Pulmonary artery endothelial cell (primary cell): Measurements from ENCODE around the gene PPP1R1B. TPM values are rescaled to one million over a fixed set of nuclear protein-coding genes. Genes with fewer than 3 reads are reported as not detected.
A peak's percentile ranks its signal among the peaks of the same experiment; 100 is the strongest.

Experiments used
- DNase-seq: peaks from one replicate; pipeline ENCODE4 v3.0.0-alpha.2; 2011; ENCODE audit warnings: low read depth, low spot score
- total RNA-seq: library from RNA; depleted of rRNA; stranded (reverse); fragments of >200 nt; gene quantifications from 2 replicates; pipeline ENCODE4 v1.2.3, GENCODE V29; 2014

Gene PPP1R1B
- total RNA-seq, 1 donor from 2014 or later: not detected

GRCh38 chr17:39632153-39632941 is 5.6 kb downstream of the PPP1R1B start:
- DNase-seq: no peak

- no peak for DNase-seq
Measured at GRCh38 chr17:39633570-39634183, 6.9 kb downstream of the PPP1R1B start.

- DNase-seq: no peak
Measured at GRCh38 chr17:39634384-39634871, 7.7 kb downstream of the PPP1R1B start.

GRCh38 chr17:39635614-39636176 is 8.9 kb downstream of the PPP1R1B start:
- DNase-seq: no peak

GRCh38 chr17:39636587-39636926 is 9.8 kb downstream of the PPP1R1B start:
- DNase-seq: no peak

GRCh38 chr17:39636927-39637736 is 10.4 kb downstream of the PPP1R1B start, which contains the start of gene STARD3:
TSS of gene STARD3 (plus strand) at chr17:39637144. CDS start at chr17:39653532, 16,388 bp downstream.
- peak; percentile 46 for DNase-seq

GRCh38 chr17:39638317-39638716 is 11.6 kb downstream of the PPP1R1B start:
- no peak for DNase-seq

GRCh38 chr17:39639043-39639442 is 12.3 kb downstream of the PPP1R1B start:
- DNase-seq: no peak

GRCh38 chr17:39639566-39640458 is 13.1 kb downstream of the PPP1R1B start:
- no peak for DNase-seq

- no peak for DNase-seq
Measured at GRCh38 chr17:39640591-39641031, 13.9 kb downstream of the PPP1R1B start.

GRCh38 chr17:39641097-39641496 is 14.3 kb downstream of the PPP1R1B start:
- no peak for DNase-seq

- no peak for DNase-seq
Measured at GRCh38 chr17:39641883-39642282, 15.1 kb downstream of the PPP1R1B start.

- no peak for DNase-seq
Measured at GRCh38 chr17:39642291-39643074, 15.7 kb downstream of the PPP1R1B start.

GRCh38 chr17:39643271-39643670 is 16.5 kb downstream of the PPP1R1B start:
- DNase-seq: no peak

GRCh38 chr17:39647256-39647655 is 20.5 kb downstream of the PPP1R1B start:
- DNase-seq: no peak

- DNase-seq: no peak
Measured at GRCh38 chr17:39648616-39649366, 22.0 kb downstream of the PPP1R1B start.

- DNase-seq: no peak
Measured at GRCh38 chr17:39650121-39650579, 23.4 kb downstream of the PPP1R1B start.

GRCh38 chr17:39651923-39652586 is 25.3 kb downstream of the PPP1R1B start:
- no peak for DNase-seq
